HG03558 (cell line): Measurements from ENCODE around the gene FEN1.
A peak's percentile ranks its signal among the peaks of the same experiment; 100 is the strongest.

Source experiments
- ATAC-seq: cut with Tn5 transposase; IDR thresholded peaks from one replicate; pipeline ENCODE4 v1.9.1; 2021; ENCODE audit warnings: moderate number of reproducible peaks; ENCODE audit not compliant: unreplicated experiment; ENCODE audit errors: extremely low read depth

The FEN1 gene, protein sequence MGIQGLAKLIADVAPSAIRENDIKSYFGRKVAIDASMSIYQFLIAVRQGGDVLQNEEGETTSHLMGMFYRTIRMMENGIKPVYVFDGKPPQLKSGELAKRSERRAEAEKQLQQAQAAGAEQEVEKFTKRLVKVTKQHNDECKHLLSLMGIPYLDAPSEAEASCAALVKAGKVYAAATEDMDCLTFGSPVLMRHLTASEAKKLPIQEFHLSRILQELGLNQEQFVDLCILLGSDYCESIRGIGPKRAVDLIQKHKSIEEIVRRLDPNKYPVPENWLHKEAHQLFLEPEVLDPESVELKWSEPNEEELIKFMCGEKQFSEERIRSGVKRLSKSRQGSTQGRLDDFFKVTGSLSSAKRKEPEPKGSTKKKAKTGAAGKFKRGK

DNA sequence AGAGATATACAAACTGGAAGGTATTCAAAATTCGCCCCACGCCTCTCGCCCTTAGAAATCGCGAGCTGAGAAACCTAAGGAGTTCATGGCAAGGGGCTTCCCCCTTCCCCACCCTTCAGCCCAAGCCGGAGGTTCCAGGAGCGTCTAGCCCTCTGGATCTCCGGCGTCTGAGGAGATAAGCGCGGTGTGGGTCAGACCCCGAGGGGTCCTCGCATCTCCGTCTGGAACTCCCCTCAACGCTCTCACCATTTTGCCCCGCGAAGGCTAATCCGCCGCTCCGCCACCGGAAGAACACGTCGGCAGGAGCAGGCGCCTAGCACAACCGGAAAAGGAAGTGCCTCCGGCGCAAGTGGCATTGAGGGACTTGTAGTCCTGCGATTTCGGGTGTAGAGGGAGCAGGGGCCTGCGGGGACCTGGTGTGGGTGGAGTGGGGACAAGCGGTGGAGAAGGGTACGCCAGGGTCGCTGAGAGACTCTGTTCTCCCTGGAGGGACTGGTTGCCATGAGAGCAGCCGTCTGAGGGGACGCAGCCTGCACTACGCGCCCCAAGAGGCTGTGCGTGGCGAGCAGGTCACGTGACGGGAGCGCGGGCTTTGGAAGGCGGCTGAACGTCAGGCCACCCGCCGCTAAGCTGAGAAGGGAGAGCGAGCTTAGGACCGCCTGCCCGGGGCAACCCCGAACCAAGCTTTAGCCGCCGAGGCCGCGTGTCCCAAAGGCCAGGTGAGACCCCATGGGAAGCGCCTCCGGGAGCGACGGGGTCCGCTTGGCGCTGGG is at the start of gene FEN1, which contains the start of gene TMEM258:
Gene FEN1, plus strand, starts transcription at position 602 of the 773 bp plus-strand sequence. CDS start 2,451 bp downstream, outside the sequence.
Gene TMEM258, minus strand, starts transcription at position 290 of the 773 bp plus-strand sequence. Its CDS starts 41 bp downstream, at position 249.
- ATAC-seq, result peak; percentile 58

GRCh38 chr11:61743486-61744095 is 49.1 kb upstream of the FEN1 start:
- ATAC-seq, result no peak

DNA sequence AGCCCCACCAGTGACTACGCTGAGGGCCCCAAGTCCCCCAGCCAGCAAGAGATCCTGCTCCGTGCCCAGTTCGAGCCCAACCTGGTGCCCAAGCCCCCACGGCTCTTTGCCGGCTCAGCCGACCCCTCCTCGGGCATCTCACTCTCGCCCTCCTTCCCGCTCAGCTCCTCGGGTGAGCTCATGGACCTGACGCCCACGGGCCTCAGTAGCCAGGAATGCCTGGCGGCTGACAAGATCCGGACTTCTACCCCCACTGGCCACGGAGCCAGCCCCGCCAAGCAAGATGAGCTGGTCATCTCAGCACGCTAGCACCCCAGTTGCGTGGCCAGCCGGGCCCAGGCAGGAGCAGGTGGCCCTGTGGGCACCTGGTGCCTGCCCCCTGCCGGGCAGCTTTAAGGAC is 48.5 kb upstream of the FEN1 start:
- no peak for ATAC-seq

- ATAC-seq, result no peak
These were observed 48.0 kb upstream of the FEN1 start for GRCh38 chr11:61744609-61745156.

- ATAC-seq, result no peak
These were observed 46.8 kb upstream of the FEN1 start for GRCh38 chr11:61745781-61746441.

DNA sequence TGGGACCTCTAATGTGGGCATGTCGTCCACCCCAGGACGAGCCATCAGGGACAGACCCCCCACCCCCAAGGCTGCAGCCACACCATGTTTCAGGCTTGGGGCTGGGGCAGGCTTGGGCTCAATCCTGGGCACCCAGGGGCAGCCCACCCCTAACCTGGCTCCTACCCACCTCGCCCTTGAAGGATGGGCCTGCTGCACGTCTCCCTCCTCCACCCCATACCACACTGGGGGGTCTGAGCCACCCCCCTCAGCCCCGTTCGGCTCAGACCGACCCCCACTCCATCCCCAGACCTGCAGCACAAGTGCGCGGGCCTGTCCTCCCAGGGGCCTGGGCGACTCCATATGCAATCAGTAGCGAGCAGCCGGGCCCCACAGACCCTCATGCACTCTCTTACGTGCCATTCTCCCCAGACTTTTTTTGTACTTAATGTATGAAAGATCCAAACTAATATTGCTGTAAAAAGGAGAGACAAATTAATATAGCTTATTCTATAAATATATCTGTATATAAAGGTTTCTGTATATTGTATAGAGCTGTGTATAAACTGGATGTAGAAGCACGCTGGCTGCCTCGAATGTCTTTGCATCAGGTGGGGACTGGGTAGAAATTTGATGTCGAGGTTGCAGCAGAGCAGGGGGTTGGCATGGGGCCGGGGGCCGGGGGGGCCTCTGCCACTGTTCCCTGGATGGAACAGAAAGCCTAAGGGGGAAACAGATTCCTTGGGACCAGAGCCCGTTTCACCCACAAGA is 46.1 kb upstream of the FEN1 start:
- ATAC-seq, result no peak

GRCh38 chr11:61747192-61747966 is 45.3 kb upstream of the FEN1 start:
- ATAC-seq, result no peak

- ATAC-seq, result no peak
These were observed 44.8 kb upstream of the FEN1 start for GRCh38 chr11:61747967-61748285.

DNA sequence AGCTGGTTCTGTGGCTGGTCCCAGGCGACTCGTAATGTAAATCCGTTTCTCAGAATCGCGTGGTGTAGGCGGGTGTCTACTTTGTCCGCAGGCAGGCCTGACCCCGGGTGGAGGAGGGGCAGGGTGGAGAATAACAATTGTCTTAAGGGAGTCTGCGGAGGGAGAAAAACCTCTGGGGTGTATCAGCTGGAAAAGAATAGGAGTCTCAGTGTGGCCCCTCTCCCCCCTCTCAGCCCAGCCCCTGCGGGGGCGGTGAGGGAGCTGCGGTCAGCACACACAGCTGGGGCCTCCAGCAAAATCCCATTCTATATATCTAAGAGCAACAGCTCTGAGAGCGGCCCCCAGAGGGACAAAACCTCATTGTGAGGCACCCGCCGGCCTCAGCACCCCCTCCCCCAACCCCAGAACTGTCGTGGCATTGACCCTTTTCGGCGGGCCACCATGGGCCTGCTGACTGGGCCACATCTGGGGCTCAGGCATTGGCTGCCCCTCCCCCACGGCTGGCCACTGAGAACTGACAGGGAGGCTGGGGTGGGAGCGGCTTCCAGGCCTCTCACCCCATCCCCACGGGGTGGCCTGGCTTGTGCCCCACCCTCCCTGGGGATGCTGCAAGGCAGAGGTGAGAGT is 43.0 kb upstream of the FEN1 start:
- no peak for ATAC-seq

GRCh38 chr11:61750631-61751273 is 42.0 kb upstream of the FEN1 start:
- no peak for ATAC-seq

GRCh38 chr11:61751384-61751783 is 41.3 kb upstream of the FEN1 start:
- no peak for ATAC-seq

DNA sequence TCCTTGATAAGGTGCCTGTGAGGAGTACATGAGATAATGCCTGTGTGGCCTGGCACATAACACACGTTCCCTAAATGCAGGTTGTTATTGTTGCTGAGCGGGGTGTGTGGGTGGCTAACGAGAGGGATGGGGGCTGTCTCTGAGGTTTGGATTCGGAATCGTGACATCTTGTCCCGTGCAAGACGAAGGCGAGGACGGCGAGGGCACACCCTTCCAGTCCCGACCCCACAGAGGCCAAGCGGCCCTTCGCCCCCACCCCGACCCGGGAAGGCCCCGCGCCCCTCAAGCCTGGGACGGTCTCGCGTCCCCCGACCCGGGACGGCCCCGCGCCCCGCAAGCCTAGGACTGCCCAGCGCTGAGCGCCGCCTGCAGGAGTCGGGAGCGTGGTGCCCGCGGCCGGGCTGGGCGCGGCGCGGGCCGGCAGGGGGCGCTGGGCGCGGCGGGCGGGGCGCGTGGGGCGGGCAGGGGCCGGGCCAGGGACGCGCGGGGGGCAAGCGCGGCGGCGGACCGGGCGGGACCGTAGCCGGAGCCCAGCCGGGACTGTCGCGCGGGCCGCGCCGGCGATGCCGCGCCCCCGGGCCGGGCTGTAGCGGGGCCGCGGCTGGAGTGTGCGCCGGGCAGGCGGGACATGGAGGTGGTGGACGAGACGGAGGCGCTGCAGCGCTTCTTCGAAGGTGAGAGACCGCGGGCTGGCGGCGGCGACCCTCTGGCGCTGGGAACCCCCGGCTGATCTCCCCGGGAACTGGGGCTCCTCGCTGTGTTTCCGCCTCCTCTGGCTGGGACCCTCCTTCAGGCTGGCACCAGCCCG is 40.4 kb upstream of the FEN1 start, which contains the start of gene MYRF:
Gene MYRF, plus strand, starts transcription at position 520 of the 808 bp plus-strand sequence. Its CDS starts 109 bp downstream, at position 629.
- no peak for ATAC-seq

DNA sequence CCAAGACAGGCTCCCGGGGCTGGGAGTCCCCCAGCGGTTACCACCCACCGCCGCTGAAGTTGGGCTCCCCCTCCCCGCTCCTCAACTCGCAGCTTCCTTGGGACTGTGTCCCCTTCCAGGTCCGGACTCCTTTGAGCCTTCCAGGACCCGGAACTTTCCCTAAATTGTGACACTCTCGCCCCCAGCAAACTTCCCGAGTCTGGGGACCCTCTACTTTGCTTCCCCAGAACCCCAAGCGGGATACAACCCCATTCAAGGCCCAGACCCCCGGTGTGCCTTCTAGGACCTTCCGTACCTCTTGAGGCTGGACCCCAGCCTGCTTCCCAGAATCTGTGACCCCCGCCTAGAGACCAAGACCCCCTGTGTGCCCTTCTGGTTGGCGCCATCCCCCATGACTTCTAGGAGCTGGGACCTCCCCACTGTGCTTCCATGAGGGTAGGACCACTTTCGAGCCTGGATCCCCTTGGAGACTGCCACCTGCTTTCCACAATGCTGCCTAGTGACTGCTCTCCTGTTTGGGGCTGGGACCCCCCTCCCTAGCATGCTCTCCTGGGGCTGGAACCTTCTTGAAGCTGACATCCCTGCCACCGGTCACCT is 39.7 kb upstream of the FEN1 start:
- no peak for ATAC-seq

GRCh38 chr11:61753672-61754071 is 39.0 kb upstream of the FEN1 start:
- ATAC-seq, result no peak

- ATAC-seq, result no peak
These were observed 37.9 kb upstream of the FEN1 start for GRCh38 chr11:61754534-61755482.

DNA sequence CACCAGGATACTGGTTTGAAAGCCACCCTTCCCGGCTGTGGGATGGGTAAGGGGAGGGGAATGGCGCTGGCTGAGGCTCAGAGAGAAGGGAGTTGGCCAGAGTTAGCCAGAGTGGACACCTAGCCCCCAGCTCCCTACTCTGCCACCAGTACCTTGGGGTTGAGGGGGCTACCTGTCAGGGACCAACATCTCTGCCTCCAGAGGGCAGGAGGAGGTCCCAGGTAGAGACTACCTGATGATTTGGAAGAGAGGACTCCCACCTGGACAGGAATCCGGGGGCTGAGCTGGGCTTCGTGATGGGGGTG is 36.6 kb upstream of the FEN1 start:
- no peak for ATAC-seq
